Dermis blood vessel endothelial cell (primary cell): ENCODE measurements around the gene MOB3A. TPM values are rescaled to one million over a fixed set of nuclear protein-coding genes. Genes with fewer than 3 reads are reported as not detected.
"Not testable (repeated sequence)": the region's sequence is repeated elsewhere in the genome, so short reads cannot be mapped to it uniquely, and the experiment has no call there.

ENCODE experiments used
- DNase-seq: peaks from one replicate; pipeline ENCODE4 v3.0.0; 2010
- total RNA-seq: library from RNA; depleted of rRNA; stranded (reverse); fragments of >200 nt; gene quantifications from 2 replicates; pipeline ENCODE4 v1.2.3, GENCODE V29; 2014

The MOB3A gene
- total RNA-seq, result 26.4 and 54.0 TPM in 2 replicates

- DNase-seq, result peak; percentile 95
These were observed at the start of gene MOB3A for GRCh38 chr19:2096034-2096479. MOB3A (minus strand) TSS chr19:2096326; CDS start chr19:2078560, 17,766 bp downstream.

- peak; percentile 18 for DNase-seq
These were observed 49.7 kb upstream of the MOB3A start for GRCh38 chr19:2145831-2146241.

- DNase-seq, result no peak
These were observed 48.1 kb upstream of the MOB3A start for GRCh38 chr19:2144190-2144589.

GRCh38 chr19:2142173-2142829 is 46.2 kb upstream of the MOB3A start:
- no peak for DNase-seq

- no peak for DNase-seq
These were observed 44.0 kb upstream of the MOB3A start for GRCh38 chr19:2140138-2140569.

GRCh38 chr19:2139385-2140137 is 43.4 kb upstream of the MOB3A start:
- DNase-seq, result no peak

- DNase-seq, result no peak
These were observed 42.1 kb upstream of the MOB3A start for GRCh38 chr19:2138061-2138728.

GRCh38 chr19:2136796-2137195 is 40.7 kb upstream of the MOB3A start:
- no peak for DNase-seq

- no peak for DNase-seq
These were observed 39.6 kb upstream of the MOB3A start for GRCh38 chr19:2135474-2136402.

- no peak for DNase-seq
These were observed 36.8 kb upstream of the MOB3A start for GRCh38 chr19:2132731-2133490.

- no peak for DNase-seq
These were observed 36.1 kb upstream of the MOB3A start for GRCh38 chr19:2132191-2132590.

- not testable (repeated sequence) for DNase-seq
These were observed 35.2 kb upstream of the MOB3A start for GRCh38 chr19:2131012-2131975.

GRCh38 chr19:2129892-2130770 is 34.0 kb upstream of the MOB3A start:
- DNase-seq, result no peak

GRCh38 chr19:2129486-2129885 is 33.4 kb upstream of the MOB3A start:
- no peak for DNase-seq

- DNase-seq, result no peak
These were observed 32.9 kb upstream of the MOB3A start for GRCh38 chr19:2129022-2129421.

- not testable (repeated sequence) for DNase-seq
These were observed 32.1 kb upstream of the MOB3A start for GRCh38 chr19:2128252-2128651.

- DNase-seq, result no peak
These were observed 31.6 kb upstream of the MOB3A start for GRCh38 chr19:2127758-2128157.

- no peak for DNase-seq
These were observed 30.9 kb upstream of the MOB3A start for GRCh38 chr19:2126879-2127518.
